Stomach (tissue), 9 donors: Measurements from ENCODE around the gene TMEM179. TPM values are rescaled to one million over a fixed set of nuclear protein-coding genes. Genes with fewer than 3 reads are reported as not detected.

Experiments
- DNase-seq, 2 donors: peaks; one replicate each; pipeline versions ENCODE4 v3.0.0 to v3.0.0-alpha.2; 2013 to 2019
- H3K27ac ChIP-seq, 5 donors: fragments of 200-600 bp in 4 of 5; sonication (generic) in 4 of 5; one replicate each; pipeline ENCODE4 v1.5.1; 2013 to 2019; ENCODE audit warnings: mild to moderate bottlenecking in 1 of 5, moderate library complexity in 1 of 5
- H3K27me3 ChIP-seq, 3 donors: fragments of 200-600 bp; sonication (generic); one replicate each; pipeline ENCODE4 v1.5.1; 2017 to 2019; ENCODE audit warnings: mixed run types in 1 of 3
- H3K36me3 ChIP-seq, 4 donors: fragments of 200-600 bp; sonication (generic); 1 replicate in 3 of 4; 2 replicates in 1 of 4; pipeline ENCODE4 v1.5.1; 2016 to 2019
- H3K4me1 ChIP-seq, 4 donors: fragments of 200-600 bp; sonication (generic); one replicate each; pipeline ENCODE4 v1.5.1; 2016 to 2019
- H3K4me3 ChIP-seq, 4 donors: fragments of 200-600 bp; sonication (generic) in 3 of 4; one replicate each; pipeline ENCODE4 v1.5.1; 2016 to 2019; ENCODE audit warnings: mild to moderate bottlenecking in 1 of 4
- H3K9me3 ChIP-seq, 4 donors: fragments of 200-600 bp; sonication (generic); one replicate each; pipeline ENCODE4 v1.5.1; 2016 to 2019
- CTCF ChIP-seq, 7 experiments: fragments of 450-650 bp in 4 of 7; fragments of 200-600 bp in 3 of 7; sonication (generic) in 3 of 7; IDR thresholded peaks; one replicate each; pipeline ENCODE4 v1.5.1; 2016 to 2019; ENCODE audit warnings: antibody characterized with exemption in 7 of 7, control low read depth in 2 of 7, mild to moderate bottlenecking in 1 of 7
- EP300 ChIP-seq: sonication (generic); formaldehyde crosslinking; IDR thresholded peaks from one replicate; pipeline ENCODE4 v1.6.1; 2017; ENCODE audit warnings: antibody characterized with exemption
- POLR2A ChIP-seq, 4 donors: fragments of 450-650 bp; IDR thresholded peaks; one replicate each; pipeline ENCODE4 v1.6.1; 2016; ENCODE audit warnings: antibody characterized with exemption in 4 of 4, control low read depth in 2 of 4, mild to moderate bottlenecking in 1 of 4, moderate library complexity in 1 of 4
- POLR2AphosphoS5 ChIP-seq, 3 donors: sonication (generic); formaldehyde crosslinking; IDR thresholded peaks; one replicate each; pipeline ENCODE4 v1.6.1; 2016; ENCODE audit warnings: antibody characterized with exemption in 3 of 3
- WGBS, 5 donors: extraction: QIAGEN DNeasy Blood & Tissue Kit in 3 of 5; methylation state at CpG; one replicate each; pipeline versions ENCODE4 v1.1.5 to v1.1.7; 2013 to 2018; 5-methylcytosine and 5-hydroxymethylcytosine counted together
- intact Hi-C: fragments of 100-400 bp; cut with DNase I; formaldehyde crosslinking; loops from one replicate; pipeline ENCODE4 v1.15.1; 2023; ENCODE audit warnings: low total_unique reads
- polyA plus RNA-seq, 3 donors: library from polyadenylated mRNA; stranded (reverse); fragments of 200-250 nt; gene quantifications; one replicate each; pipeline ENCODE4 v1.2.3, GENCODE V29; 2013
- total RNA-seq, 5 donors: library from RNA; depleted of rRNA; stranded (reverse); fragments of >200 nt; gene quantifications; one replicate each; pipeline versions ENCODE4 v1.1.0 to v1.2.3, GENCODE V29; 2014 to 2016
- donor health status: healthy with polysubstance abuse.
- donor health status: Bipolar disorder and iron deficiency.
- donor health status: healthy.

The TMEM179 gene
- total and polyA plus RNA-seq, 8 donors = 0.58 to 4.6 (median 0.92) TPM; not detected in 3

DNA sequence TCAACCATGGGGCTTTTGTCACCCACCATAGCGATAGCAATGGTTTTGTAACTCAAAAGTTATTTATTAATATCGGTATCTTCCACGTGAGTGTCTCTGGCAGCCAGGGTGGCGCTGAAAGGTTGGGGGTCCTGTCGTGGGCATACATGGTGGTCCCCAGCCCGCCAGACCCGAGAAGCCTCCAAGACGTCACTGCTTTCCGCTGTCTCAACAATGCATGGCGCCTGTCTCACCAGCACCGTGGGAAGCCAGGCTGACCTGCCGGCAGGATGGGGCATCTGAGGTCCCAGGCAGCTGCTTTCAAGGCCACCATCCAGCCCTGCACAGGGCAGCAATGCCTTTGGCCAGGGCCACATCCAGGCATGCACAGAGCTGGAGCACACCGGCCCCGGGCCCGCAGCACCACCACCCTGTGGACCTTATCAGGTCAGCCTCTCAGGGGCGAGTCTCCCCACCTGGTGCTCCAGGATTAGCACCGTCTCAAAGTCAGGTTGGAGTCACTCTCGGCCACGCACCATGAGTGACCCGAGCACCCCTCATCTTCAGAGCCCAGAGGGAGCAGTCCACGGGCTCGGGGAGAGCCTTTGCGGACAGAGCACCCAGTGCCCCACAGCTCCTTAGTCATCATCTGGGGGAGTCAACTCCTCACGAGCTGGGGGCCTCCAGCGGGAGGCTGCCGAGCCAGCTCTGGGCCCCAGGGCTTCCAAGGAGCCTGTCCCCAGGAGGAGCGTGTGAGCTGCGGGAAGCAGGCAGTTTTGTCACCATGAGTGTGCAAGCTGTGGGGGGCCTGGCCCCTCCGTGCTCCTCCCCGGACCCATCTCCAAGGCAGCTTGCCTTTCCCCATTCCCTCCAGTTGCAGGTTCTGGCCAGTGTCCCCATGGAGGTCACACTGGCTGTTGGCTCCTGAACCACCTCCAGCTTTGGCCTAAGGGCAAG, 39.6 kb downstream of the TMEM179 start:
- Histone ChIP-seq H3K4me3 (no peak overlapping the region), H3K36me3 (no peaks in the 10 kb centered on the region), H3K27ac (no peak overlapping the region), H3K27me3 (peaks cover 0 to 91% (median 28%) of the 10 kb centered on the region in 3 donors), H3K4me1 (peaks cover 0 to 12% (median 8%) of the 10 kb centered on the region in 4 donors), H3K9me3 (no peaks in the 10 kb centered on the region)
- TF ChIP-seq POLR2AphosphoS5 (IDR thresholded peaks at IDR 0.05) = no peak
- DNase-seq = no peak
- intact Hi-C loops = loop anchor here (5.0 kb wide), 1 partner anchor 428 kb away; the partner anchor contains the start of gene KIF26A
- WGBS, 5 donors = 69 to 80% (median 73%) methylated on average over 5 to 30 of the region's 30 CpGs

GRCh38 chr14:104563742-104564615, 40.6 kb downstream of the TMEM179 start:
- 7 to 15% (median 11%) methylated on average over 14 to 27 of the region's 27 CpGs for WGBS, 5 donors
- peaks cover 0 to 84% (median 28%) of the 10 kb centered on the region in 3 donors for H3K27me3 ChIP-seq

DNA sequence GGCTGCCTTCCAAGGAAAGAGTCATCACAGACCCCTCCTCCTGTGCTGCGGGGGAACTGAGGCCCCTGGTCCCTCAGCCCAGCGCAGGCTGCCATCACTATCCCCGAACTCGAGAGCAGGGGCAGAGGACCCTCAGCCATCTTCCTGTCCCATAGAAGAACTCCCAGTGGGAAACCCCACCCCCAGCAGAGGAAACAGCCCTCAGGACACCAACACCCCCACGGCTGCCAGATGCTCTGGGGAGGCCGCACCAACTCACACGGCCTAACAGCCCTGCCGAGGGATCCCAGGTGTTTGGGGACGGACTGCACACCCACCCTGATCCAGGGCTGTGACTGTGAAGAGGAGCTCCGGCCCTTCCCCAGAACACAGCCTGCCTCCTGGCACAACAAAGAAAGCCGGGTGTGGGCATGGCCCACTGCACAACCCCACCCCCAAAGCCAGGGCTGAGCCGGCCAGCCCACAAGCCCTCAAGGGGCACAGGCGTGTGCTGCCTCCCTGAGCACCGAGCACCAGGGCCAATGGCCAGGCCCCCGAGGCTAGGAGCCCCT, 41.3 kb downstream of the TMEM179 start:
- TF ChIP-seq CTCF (IDR thresholded peaks at IDR 0.05) (no peak), EP300 (no peak), POLR2AphosphoS5 (IDR thresholded peaks at IDR 0.05) (no peak), POLR2A (IDR thresholded peaks at IDR 0.05) (no peak)
- peaks cover 0 to 79% (median 28%) of the 10 kb centered on the region in 3 donors for H3K27me3 ChIP-seq
- no peaks in the 10 kb centered on the region for H3K9me3 ChIP-seq
- peaks cover 0 to 12% (median 8%) of the 10 kb centered on the region in 4 donors for H3K4me1 ChIP-seq
- no peak overlapping the region for H3K27ac ChIP-seq
- H3K36me3 ChIP-seq = no peaks in the 10 kb centered on the region
- DNase-seq = no peak
- 20 to 81% (median 64%) methylated on average over 1 to 15 of the region's 15 CpGs for WGBS, 5 donors
- no peak overlapping the region for H3K4me3 ChIP-seq
- intact Hi-C loops = loop anchor here (5.0 kb wide), 1 partner anchor 426 kb away; the partner anchor contains the start of gene KIF26A

More at GRCh38 chr14:104563742-104564615, 40.6 kb downstream of the TMEM179 start:
- Histone ChIP-seq H3K4me3 (no peak overlapping the region), H3K36me3 (no peaks in the 10 kb centered on the region), H3K27ac (no peak overlapping the region), H3K4me1 (peaks cover 0 to 12% (median 8%) of the 10 kb centered on the region in 4 donors), H3K9me3 (no peaks in the 10 kb centered on the region)
- peak; percentile 75 to 88 for DNase-seq
- TF ChIP-seq POLR2AphosphoS5 (IDR thresholded peaks at IDR 0.05) (no peak), POLR2A (IDR thresholded peaks at IDR 0.05) (no peak), EP300 (no peak), CTCF (IDR thresholded peaks at IDR 0.05) (peak in 5 of 7 experiments; percentile 57 to 87 (median 77))
- intact Hi-C loops = loop anchor here (5.0 kb wide), 1 partner anchor 427 kb away; the partner anchor contains the start of gene KIF26A

DNA sequence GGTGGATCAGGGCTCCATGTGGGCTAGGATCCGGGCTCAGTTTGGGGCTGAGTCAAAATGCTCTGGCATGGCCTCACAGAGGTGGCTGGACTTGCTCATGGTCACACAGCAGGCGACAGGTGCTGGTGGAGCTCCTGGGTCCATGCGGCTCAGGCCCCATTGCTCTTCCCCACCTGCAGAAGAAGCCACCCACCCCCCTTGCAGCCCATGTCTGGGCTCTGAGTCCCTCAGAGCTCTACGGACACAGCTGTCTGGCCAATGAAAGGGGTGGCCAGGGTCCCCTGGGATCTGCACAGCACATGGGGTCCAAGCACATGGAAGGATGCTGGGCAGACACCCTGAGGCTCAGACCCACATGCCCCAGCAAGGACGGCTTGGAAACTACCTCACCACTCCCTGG, 42.0 kb downstream of the TMEM179 start:
- H3K27ac ChIP-seq = no peak overlapping the region
- no peak overlapping the region for H3K4me3 ChIP-seq
- no peak for TF ChIP-seq CTCF (IDR thresholded peaks at IDR 0.05)
- TF ChIP-seq EP300 = no peak
- no peak for TF ChIP-seq POLR2AphosphoS5 (IDR thresholded peaks at IDR 0.05)
- no peak for TF ChIP-seq POLR2A (IDR thresholded peaks at IDR 0.05)
- H3K4me1 ChIP-seq = peaks cover 0 to 12% (median 8%) of the 10 kb centered on the region in 4 donors
- H3K36me3 ChIP-seq = no peaks in the 10 kb centered on the region
- no peaks in the 10 kb centered on the region for H3K9me3 ChIP-seq
- no peak for DNase-seq
- H3K27me3 ChIP-seq = peaks cover 0 to 74% (median 28%) of the 10 kb centered on the region in 3 donors
- intact Hi-C loops = loop anchor here (5.0 kb wide), 1 partner anchor 425 kb away; the partner anchor contains the start of gene KIF26A
- WGBS, 5 donors = 80 to 96% (median 86%) methylated on average over 1 to 5 of the region's 5 CpGs
